ENCODE measurements around the gene TM2D1. TPM values are rescaled to one million over a fixed set of nuclear protein-coding genes. Genes with fewer than 3 reads are reported as not detected.

The TM2D1 gene
- total RNA-seq, 1 donor from 2014 or later: 71.4 TPM

- no peak overlapping the region for H3K4me3 Mint-ChIP-seq
- TF ChIP-seq CTCF (IDR thresholded peaks at IDR 0.05) (no peak), EZH2phosphoT487 (IDR thresholded peaks at IDR 0.05) (no peak), EZH2 (IDR thresholded peaks at IDR 0.05) (no peak)
- H3K4me3 ChIP-seq: no peak overlapping the region
- H3K27me3 ChIP-seq: peaks cover 17% of the 10 kb centered on the region
- H3K79me2 ChIP-seq (ENCODE audit: low read depth): no peaks in the 10 kb centered on the region
- no peaks in the 10 kb centered on the region for H3K36me3 Mint-ChIP-seq
- no peaks in the 10 kb centered on the region for H3K36me3 ChIP-seq
- H4K20me1 ChIP-seq (ENCODE audit: low read depth): no peaks in the 10 kb centered on the region
- H3K4me1 ChIP-seq: no peaks in the 10 kb centered on the region
- no peaks in the 10 kb centered on the region for H3K9me3 ChIP-seq (ENCODE audit: low read depth)
- peaks cover 3% of the 10 kb centered on the region for H3K4me1 Mint-ChIP-seq
- peaks cover 4% of the 10 kb centered on the region for H3K27me3 Mint-ChIP-seq (ENCODE audit: insufficient read depth, low read depth)
- no peak overlapping the region for H3K4me2 ChIP-seq
- H2AFZ ChIP-seq (replicated peaks): no peak overlapping the region
- no peaks in the 10 kb centered on the region for H3F3A ChIP-seq (ENCODE audit: low read depth)
- no peak overlapping the region for H3K27ac ChIP-seq
- H3K9ac ChIP-seq: no peak overlapping the region
- H3K9me3 Mint-ChIP-seq: peaks cover 4% of the 10 kb centered on the region
- no peak overlapping the region for H3K27ac Mint-ChIP-seq
- DNase-seq (ENCODE audit: low spot score): no peak
These were observed 86.6 kb downstream of the TM2D1 start for GRCh38 chr1:61638296-61638695.

GRCh38 chr1:61637470-61637869 lies 87.5 kb downstream of the TM2D1 start:
- no peak overlapping the region for H3K4me2 ChIP-seq
- Mint-ChIP-seq H3K4me3 (no peak overlapping the region), H3K9me3 (peaks cover 4% of the 10 kb centered on the region), H3K36me3 (no peaks in the 10 kb centered on the region), H3K4me1 (peaks cover 3% of the 10 kb centered on the region), H3K27me3 (ENCODE audit: insufficient read depth, low read depth) (peaks cover 4% of the 10 kb centered on the region), H3K27ac (no peak overlapping the region)
- H4K20me1 ChIP-seq (ENCODE audit: low read depth): no peaks in the 10 kb centered on the region
- H3F3A ChIP-seq (ENCODE audit: low read depth): no peaks in the 10 kb centered on the region
- DNase-seq (ENCODE audit: low spot score): no peak
- peaks cover 17% of the 10 kb centered on the region for H3K27me3 ChIP-seq
- H3K27ac ChIP-seq: no peak overlapping the region
- H2AFZ ChIP-seq (replicated peaks): no peak overlapping the region
- TF ChIP-seq CTCF (IDR thresholded peaks at IDR 0.05) (no peak), EZH2phosphoT487 (IDR thresholded peaks at IDR 0.05) (no peak), EZH2 (IDR thresholded peaks at IDR 0.05) (no peak)
- H3K36me3 ChIP-seq: no peaks in the 10 kb centered on the region
- H3K79me2 ChIP-seq (ENCODE audit: low read depth): no peaks in the 10 kb centered on the region
- H3K4me1 ChIP-seq: no peaks in the 10 kb centered on the region
- H3K9me3 ChIP-seq (ENCODE audit: low read depth): no peaks in the 10 kb centered on the region
- no peak overlapping the region for H3K9ac ChIP-seq
- H3K4me3 ChIP-seq: no peak overlapping the region

DNA sequence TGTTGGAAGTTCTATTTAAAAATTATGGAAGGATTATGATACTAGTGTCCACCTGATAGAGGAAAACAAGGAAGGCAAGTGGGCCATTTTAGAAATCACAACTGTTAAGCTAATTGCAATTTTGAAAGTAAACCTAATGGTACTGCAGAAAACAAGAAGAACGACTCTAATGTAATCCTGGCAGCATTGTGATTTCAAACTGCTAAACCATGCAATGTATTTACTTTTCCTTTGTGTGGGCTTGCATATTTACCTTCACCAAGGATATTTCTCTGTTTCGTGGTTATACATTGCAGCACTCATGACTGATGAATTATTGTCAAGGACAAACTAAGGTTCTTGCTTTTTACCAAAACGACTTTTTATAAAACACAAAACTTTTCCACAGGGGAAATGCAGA lies 88.1 kb downstream of the TM2D1 start:
- Histone ChIP-seq H3K27ac (no peak overlapping the region), H3K79me2 (ENCODE audit: low read depth) (no peaks in the 10 kb centered on the region), H3K36me3 (no peaks in the 10 kb centered on the region), H3K9ac (no peak overlapping the region), H3K27me3 (peaks cover 17% of the 10 kb centered on the region), H2AFZ (replicated peaks) (no peak overlapping the region), H3K4me2 (no peak overlapping the region), H3K9me3 (ENCODE audit: low read depth) (no peaks in the 10 kb centered on the region), H3F3A (ENCODE audit: low read depth) (no peaks in the 10 kb centered on the region), H3K4me3 (no peak overlapping the region), H3K4me1 (no peaks in the 10 kb centered on the region), H4K20me1 (ENCODE audit: low read depth) (no peaks in the 10 kb centered on the region)
- Mint-ChIP-seq H3K27ac (no peak overlapping the region), H3K4me1 (peaks cover 3% of the 10 kb centered on the region), H3K9me3 (peaks cover 4% of the 10 kb centered on the region), H3K36me3 (no peaks in the 10 kb centered on the region), H3K4me3 (no peak overlapping the region), H3K27me3 (ENCODE audit: insufficient read depth, low read depth) (peaks cover 4% of the 10 kb centered on the region)
- DNase-seq (ENCODE audit: low spot score): no peak
- no peak for TF ChIP-seq EZH2phosphoT487 (IDR thresholded peaks at IDR 0.05)
- no peak for TF ChIP-seq CTCF (IDR thresholded peaks at IDR 0.05)
- no peak for TF ChIP-seq EZH2 (IDR thresholded peaks at IDR 0.05)

Measured in neural progenitor cell (in vitro differentiated cells).